Measurements from ENCODE around the gene SDF2L1.

Gene SDF2L1

DNA sequence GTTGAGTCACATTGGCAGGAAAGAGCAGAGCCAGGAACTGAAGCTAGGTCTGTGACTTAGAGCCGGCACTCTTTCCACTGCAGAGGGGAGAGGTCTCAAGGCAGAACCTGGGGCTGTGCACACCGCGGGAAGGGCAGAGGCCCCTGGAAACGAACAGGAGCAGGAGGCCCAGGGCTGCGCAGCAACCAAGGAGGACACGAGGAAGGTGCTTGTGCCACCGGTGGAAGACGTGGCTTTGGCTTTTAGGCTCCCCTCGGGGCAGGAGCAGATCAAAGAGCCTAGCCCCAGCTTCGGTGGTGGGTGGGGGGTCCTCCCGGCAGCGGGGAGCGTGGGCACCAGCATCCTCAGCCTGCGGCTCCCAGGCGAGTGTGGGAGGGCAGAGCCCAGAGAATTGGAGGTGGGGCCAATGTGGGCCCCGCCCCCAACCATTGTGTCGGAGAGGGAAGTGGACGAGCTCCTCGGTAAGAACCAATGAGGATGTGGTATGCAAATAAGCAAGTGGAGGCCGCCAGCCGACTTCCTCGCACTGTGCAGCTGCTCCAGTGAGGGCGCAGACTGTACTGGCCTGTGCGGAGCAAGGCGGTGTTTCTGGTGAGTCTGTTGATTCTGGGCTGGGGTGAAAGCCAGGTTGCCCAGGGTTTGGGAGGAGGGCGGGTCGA is 9.7 kb upstream of the SDF2L1 start, which contains the start of gene CCDC116:
CCDC116 (plus strand) TSS at position 524 of the 659 bp plus-strand sequence. CDS start 422 bp downstream, outside the sequence.
- Histone ChIP-seq H3K4me3 (ENCODE audit: low read depth, low read length, poor library complexity, severe bottlenecking) (no peak within 1 kb of the TSS), H3K36me3 (ENCODE audit: insufficient read depth, low read length) (peaks cover 13% of the 10 kb centered on the region), H3K27me3 (ENCODE audit: insufficient read depth, low read length) (no peaks in the 10 kb centered on the region; the same call in 1 of the 2 replicates), H3K79me2 (ENCODE audit: insufficient read depth, low read length) (peaks cover 4% of the 10 kb centered on the region; the same call in 1 of the 2 replicates), H3F3A (ENCODE audit: insufficient read depth, low read length) (no peaks in the 10 kb centered on the region), H3K4me1 (ENCODE audit: insufficient read depth, low read length, severe bottlenecking) (peaks cover 23% of the 10 kb centered on the region), H3K27ac (ENCODE audit: low read depth, low read length, poor library complexity, severe bottlenecking) (no peak within 1 kb of the TSS), H3K9ac (ENCODE audit: low read length) (no peak within 1 kb of the TSS), H3K4me2 (ENCODE audit: low read length) (no peak within 1 kb of the TSS), H3K9me2 (ENCODE audit: low read depth, low read length) (no peaks in the 10 kb centered on the region), H4K20me1 (ENCODE audit: insufficient read depth, low read length) (no peaks in the 10 kb centered on the region), H2AFZ (ENCODE audit: low read length) (no peak within 1 kb of the TSS), H3K9me3 (ENCODE audit: low read length) (no peaks in the 10 kb centered on the region)
- TF ChIP-seq CTCF (IDR thresholded peaks at IDR 0.05; ENCODE audit: low read length) = no peak
- no peak for TF ChIP-seq EZH2 (IDR thresholded peaks at IDR 0.05; ENCODE audit: borderline replicate concordance, low read length)

- Histone ChIP-seq H3K4me2 (ENCODE audit: low read length) (no peak overlapping the region), H4K20me1 (ENCODE audit: insufficient read depth, low read length) (no peaks in the 10 kb centered on the region)
Measured at GRCh38 chr22:21632931-21633330, 9.2 kb upstream of the SDF2L1 start.

GRCh38 chr22:21633481-21633880 is 8.6 kb upstream of the SDF2L1 start:
- Histone ChIP-seq H3K27ac (ENCODE audit: low read depth, low read length, poor library complexity, severe bottlenecking) (no peak overlapping the region), H3F3A (ENCODE audit: insufficient read depth, low read length) (no peaks in the 10 kb centered on the region), H3K9ac (ENCODE audit: low read length) (no peak overlapping the region), H3K4me1 (ENCODE audit: insufficient read depth, low read length, severe bottlenecking) (peaks cover 14% of the 10 kb centered on the region), H2AFZ (ENCODE audit: low read length) (no peak overlapping the region), H3K27me3 (ENCODE audit: insufficient read depth, low read length) (no peaks in the 10 kb centered on the region; the same call in 1 of the 2 replicates), H3K36me3 (ENCODE audit: insufficient read depth, low read length) (peaks cover 2% of the 10 kb centered on the region), H3K9me2 (ENCODE audit: low read depth, low read length) (no peaks in the 10 kb centered on the region), H3K9me3 (ENCODE audit: low read length) (no peaks in the 10 kb centered on the region), H4K20me1 (ENCODE audit: insufficient read depth, low read length) (no peaks in the 10 kb centered on the region), H3K4me3 (ENCODE audit: low read depth, low read length, poor library complexity, severe bottlenecking) (no peak overlapping the region), H3K79me2 (ENCODE audit: insufficient read depth, low read length) (no peaks in the 10 kb centered on the region), H3K4me2 (ENCODE audit: low read length) (no peak overlapping the region)
- no peak for TF ChIP-seq EZH2 (IDR thresholded peaks at IDR 0.05; ENCODE audit: borderline replicate concordance, low read length)
- no peak for TF ChIP-seq CTCF (IDR thresholded peaks at IDR 0.05; ENCODE audit: low read length)

More at GRCh38 chr22:21632931-21633330, 9.2 kb upstream of the SDF2L1 start:
- no peaks in the 10 kb centered on the region for H3K9me2 ChIP-seq (ENCODE audit: low read depth, low read length)
- H2AFZ ChIP-seq (ENCODE audit: low read length) = no peak overlapping the region
- H3K9me3 ChIP-seq (ENCODE audit: low read length) = no peaks in the 10 kb centered on the region
- no peak overlapping the region for H3K9ac ChIP-seq (ENCODE audit: low read length)
- peaks cover 7% of the 10 kb centered on the region for H3K36me3 ChIP-seq (ENCODE audit: insufficient read depth, low read length)
- H3K79me2 ChIP-seq (ENCODE audit: insufficient read depth, low read length) = peaks cover 3% of the 10 kb centered on the region; the same call in 1 of the 2 replicates
- no peaks in the 10 kb centered on the region for H3F3A ChIP-seq (ENCODE audit: insufficient read depth, low read length)
- H3K27ac ChIP-seq (ENCODE audit: low read depth, low read length, poor library complexity, severe bottlenecking) = no peak overlapping the region
- H3K4me1 ChIP-seq (ENCODE audit: insufficient read depth, low read length, severe bottlenecking) = peaks cover 19% of the 10 kb centered on the region
- H3K27me3 ChIP-seq (ENCODE audit: insufficient read depth, low read length) = no peaks in the 10 kb centered on the region; the same call in 1 of the 2 replicates
- H3K4me3 ChIP-seq (ENCODE audit: low read depth, low read length, poor library complexity, severe bottlenecking) = no peak overlapping the region
- TF ChIP-seq EZH2 (IDR thresholded peaks at IDR 0.05; ENCODE audit: borderline replicate concordance, low read length) = no peak
- TF ChIP-seq CTCF (IDR thresholded peaks at IDR 0.05; ENCODE audit: low read length) = no peak

Measured in OCI-LY1 (cell line).